ENCODE data around the gene TBC1D24.

TBC1D24 gene

DNA sequence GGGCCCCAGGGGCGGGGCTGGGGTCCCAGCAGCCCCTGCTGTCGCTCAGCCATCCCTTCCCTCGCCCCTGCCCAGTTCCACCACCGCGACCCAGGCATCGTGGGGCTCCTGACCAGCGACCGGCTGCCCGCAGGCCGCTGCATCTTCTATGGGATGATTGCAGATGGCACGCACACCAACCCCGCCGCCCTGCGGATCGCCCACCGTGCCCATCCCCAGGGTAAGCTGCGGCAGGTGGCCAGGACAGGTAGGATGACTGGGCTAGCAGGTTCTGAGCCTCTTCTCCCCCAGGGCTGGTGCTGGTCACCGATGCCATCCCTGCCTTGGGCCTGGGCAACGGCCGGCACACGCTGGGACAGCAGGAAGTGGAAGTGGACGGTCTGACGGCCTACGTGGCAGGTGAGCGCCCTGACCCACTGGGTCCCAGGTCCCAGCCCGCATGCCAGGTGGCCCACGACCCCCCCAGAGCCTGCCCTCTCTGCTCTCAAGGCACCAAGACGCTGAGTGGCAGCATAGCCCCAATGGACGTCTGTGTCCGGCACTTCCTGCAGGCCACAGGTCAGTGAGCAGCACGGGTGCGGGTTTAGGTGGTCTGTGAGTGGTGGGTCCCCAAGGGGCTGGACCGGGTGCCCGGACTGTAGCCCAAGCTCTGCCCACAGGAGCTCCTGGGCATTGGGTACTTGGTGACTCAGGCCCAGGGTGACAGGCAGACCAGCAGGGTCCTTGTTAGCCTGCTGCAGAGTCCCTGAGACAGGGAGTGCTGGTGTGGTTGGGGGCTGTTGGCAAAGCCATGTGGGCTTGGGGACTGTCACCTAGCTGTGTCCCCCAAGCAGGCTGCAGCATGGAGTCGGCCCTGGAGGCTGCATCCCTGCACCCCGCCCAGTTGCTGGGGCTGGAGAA lies 53.5 kb downstream of the TBC1D24 start:
- no peak overlapping the region for H3K4me2 ChIP-seq (ENCODE audit: insufficient read depth, low read length)
- H2AFZ ChIP-seq (ENCODE audit: low read depth, low read length) = no peak overlapping the region
- H3K27me3 ChIP-seq (ENCODE audit: insufficient read depth, low read length, poor library complexity) = no peaks in the 10 kb centered on the region
- no peaks in the 10 kb centered on the region for H3K9me3 ChIP-seq (ENCODE audit: insufficient read depth, low read length, severe bottlenecking)
- H3K79me2 ChIP-seq (ENCODE audit: insufficient read depth, low read length) = peaks cover 4% of the 10 kb centered on the region
- peaks cover 14% of the 10 kb centered on the region for H4K20me1 ChIP-seq (ENCODE audit: insufficient read depth, low read length)
- H3K27ac ChIP-seq (ENCODE audit: low read length) = no peak overlapping the region
- H3K4me1 ChIP-seq (ENCODE audit: insufficient read depth, low read length) = peaks cover 29% of the 10 kb centered on the region
- no peak for DNase-seq
- ATAC-seq (ENCODE audit: insufficient read depth, low read depth) = no peak
- peaks cover 59% of the 10 kb centered on the region for H3K36me3 ChIP-seq (ENCODE audit: insufficient read depth, low read length)
- H3K4me3 ChIP-seq (ENCODE audit: low read depth in 1 of 2, low read length in 2 of 2) = no peak overlapping the region
- TF ChIP-seq, protein P1, sequence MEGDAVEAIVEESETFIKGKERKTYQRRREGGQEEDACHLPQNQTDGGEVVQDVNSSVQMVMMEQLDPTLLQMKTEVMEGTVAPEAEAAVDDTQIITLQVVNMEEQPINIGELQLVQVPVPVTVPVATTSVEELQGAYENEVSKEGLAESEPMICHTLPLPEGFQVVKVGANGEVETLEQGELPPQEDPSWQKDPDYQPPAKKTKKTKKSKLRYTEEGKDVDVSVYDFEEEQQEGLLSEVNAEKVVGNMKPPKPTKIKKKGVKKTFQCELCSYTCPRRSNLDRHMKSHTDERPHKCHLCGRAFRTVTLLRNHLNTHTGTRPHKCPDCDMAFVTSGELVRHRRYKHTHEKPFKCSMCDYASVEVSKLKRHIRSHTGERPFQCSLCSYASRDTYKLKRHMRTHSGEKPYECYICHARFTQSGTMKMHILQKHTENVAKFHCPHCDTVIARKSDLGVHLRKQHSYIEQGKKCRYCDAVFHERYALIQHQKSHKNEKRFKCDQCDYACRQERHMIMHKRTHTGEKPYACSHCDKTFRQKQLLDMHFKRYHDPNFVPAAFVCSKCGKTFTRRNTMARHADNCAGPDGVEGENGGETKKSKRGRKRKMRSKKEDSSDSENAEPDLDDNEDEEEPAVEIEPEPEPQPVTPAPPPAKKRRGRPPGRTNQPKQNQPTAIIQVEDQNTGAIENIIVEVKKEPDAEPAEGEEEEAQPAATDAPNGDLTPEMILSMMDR (IDR thresholded peaks at IDR 0.05; ENCODE audit: borderline replicate concordance, extremely low read depth, low read length, poor library complexity, severe bottlenecking) = no peak
- no peak for TF ChIP-seq EZH2 (IDR thresholded peaks at IDR 0.05; ENCODE audit: borderline replicate concordance, low read depth, low read length, severe bottlenecking)
- H3K9ac ChIP-seq (ENCODE audit: low read depth, low read length) = no peak overlapping the region

DNA sequence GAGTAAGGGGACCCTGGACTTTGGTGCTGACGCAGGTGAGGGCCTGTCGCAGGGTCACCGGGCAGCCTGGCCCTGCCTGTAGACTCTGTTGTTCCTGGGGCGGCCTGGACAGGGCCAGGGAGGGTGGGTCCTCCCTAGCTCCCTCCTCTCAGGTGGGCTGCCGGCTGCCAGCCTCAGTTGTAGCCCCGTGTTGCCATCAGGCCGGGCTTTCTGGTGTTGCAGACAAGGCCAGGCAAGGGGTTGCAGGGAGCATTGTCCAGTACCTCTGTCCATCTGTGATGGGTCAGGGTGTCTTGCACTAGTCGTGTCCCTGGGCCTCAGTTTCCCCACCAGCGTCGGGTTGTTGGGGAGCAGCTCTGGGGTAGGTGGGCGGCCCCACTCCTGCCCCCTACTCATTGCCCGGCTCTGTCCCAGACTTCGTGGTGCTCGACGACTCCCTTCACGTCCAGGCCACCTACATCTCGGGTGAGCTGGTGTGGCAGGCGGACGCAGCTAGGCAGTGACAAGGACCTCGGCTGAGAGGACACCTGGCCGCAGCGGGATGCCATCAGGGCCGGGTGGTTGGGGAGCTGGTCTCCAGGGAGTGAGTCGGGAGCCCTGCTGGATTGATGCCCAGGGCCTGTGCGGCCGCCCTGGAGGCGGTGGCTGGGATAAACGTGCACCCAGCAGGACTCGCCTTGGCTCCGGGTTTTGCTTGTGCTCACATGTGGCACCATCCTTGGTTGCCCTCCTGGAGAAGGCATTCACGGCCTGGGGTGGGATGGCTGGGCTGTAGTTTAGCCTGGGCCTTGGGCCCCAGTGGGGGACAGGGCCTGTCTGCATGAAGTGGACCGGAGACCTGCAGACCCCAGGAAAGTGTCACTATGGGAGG lies 54.4 kb downstream of the TBC1D24 start:
- H2AFZ ChIP-seq (ENCODE audit: low read depth, low read length) = no peak overlapping the region
- H3K9ac ChIP-seq (ENCODE audit: low read depth, low read length) = no peak overlapping the region
- no peak for ATAC-seq (ENCODE audit: insufficient read depth, low read depth)
- H3K4me3 ChIP-seq (ENCODE audit: low read depth in 1 of 2, low read length in 2 of 2) = no peak overlapping the region
- TF ChIP-seq, protein P1 (IDR thresholded peaks at IDR 0.05; ENCODE audit: borderline replicate concordance, extremely low read depth, low read length, poor library complexity, severe bottlenecking) = no peak
- no peak for TF ChIP-seq EZH2 (IDR thresholded peaks at IDR 0.05; ENCODE audit: borderline replicate concordance, low read depth, low read length, severe bottlenecking)
- H3K4me1 ChIP-seq (ENCODE audit: insufficient read depth, low read length) = peaks cover 29% of the 10 kb centered on the region
- DNase-seq = no peak
- no peaks in the 10 kb centered on the region for H3K27me3 ChIP-seq (ENCODE audit: insufficient read depth, low read length, poor library complexity)
- no peak overlapping the region for H3K4me2 ChIP-seq (ENCODE audit: insufficient read depth, low read length)
- no peak overlapping the region for H3K27ac ChIP-seq (ENCODE audit: low read length)
- peaks cover 50% of the 10 kb centered on the region for H3K36me3 ChIP-seq (ENCODE audit: insufficient read depth, low read length)
- H4K20me1 ChIP-seq (ENCODE audit: insufficient read depth, low read length) = peaks cover 9% of the 10 kb centered on the region
- H3K9me3 ChIP-seq (ENCODE audit: insufficient read depth, low read length, severe bottlenecking) = no peaks in the 10 kb centered on the region
- no peaks in the 10 kb centered on the region for H3K79me2 ChIP-seq (ENCODE audit: insufficient read depth, low read length)

DNA sequence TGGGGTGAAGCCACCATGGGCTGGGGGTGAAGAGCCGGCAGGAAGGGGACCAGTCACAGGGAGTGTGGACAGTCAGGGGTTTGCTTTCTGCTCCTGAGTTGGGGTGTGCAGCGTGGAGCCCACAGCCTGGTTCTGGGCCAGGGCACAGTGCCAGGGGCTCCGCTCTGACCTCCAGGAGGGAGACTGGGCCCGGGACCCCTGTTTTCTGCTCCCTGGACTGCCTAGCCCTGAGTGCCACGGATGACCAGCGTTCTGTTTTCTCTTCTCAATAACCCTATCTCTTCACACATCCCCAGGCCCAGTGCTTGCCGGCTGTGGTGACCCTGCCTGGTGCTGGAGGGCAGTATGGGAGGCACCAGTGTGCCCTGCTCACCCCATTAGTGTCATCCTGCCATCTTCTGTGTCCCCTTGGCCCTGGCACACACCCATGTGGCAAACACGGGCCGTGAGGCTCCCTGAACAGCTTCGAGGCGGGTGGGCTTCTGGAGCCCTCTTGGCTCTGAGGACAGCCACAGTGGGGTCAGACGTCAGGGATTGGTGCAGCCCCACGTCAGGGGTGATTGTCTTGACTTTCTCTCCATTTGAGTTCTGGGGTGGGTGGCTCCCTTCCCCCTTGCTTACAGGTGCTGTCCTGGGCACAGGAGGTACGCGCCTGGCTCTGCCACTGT lies 55.2 kb downstream of the TBC1D24 start:
- Histone ChIP-seq H3K27me3 (ENCODE audit: insufficient read depth, low read length, poor library complexity) (no peaks in the 10 kb centered on the region), H3K79me2 (ENCODE audit: insufficient read depth, low read length) (no peaks in the 10 kb centered on the region), H3K27ac (ENCODE audit: low read length) (no peak overlapping the region), H3K9ac (ENCODE audit: low read depth, low read length) (no peak overlapping the region), H3K4me2 (ENCODE audit: insufficient read depth, low read length) (no peak overlapping the region), H3K36me3 (ENCODE audit: insufficient read depth, low read length) (peaks cover 43% of the 10 kb centered on the region), H4K20me1 (ENCODE audit: insufficient read depth, low read length) (peaks cover 9% of the 10 kb centered on the region), H2AFZ (ENCODE audit: low read depth, low read length) (no peak overlapping the region), H3K4me3 (ENCODE audit: low read depth in 1 of 2, low read length in 2 of 2) (no peak overlapping the region), H3K9me3 (ENCODE audit: insufficient read depth, low read length, severe bottlenecking) (no peaks in the 10 kb centered on the region), H3K4me1 (ENCODE audit: insufficient read depth, low read length) (peaks cover 29% of the 10 kb centered on the region)
- DNase-seq = no peak
- TF ChIP-seq, protein P1 (IDR thresholded peaks at IDR 0.05; ENCODE audit: borderline replicate concordance, extremely low read depth, low read length, poor library complexity, severe bottlenecking) = no peak
- no peak for TF ChIP-seq EZH2 (IDR thresholded peaks at IDR 0.05; ENCODE audit: borderline replicate concordance, low read depth, low read length, severe bottlenecking)
- ATAC-seq (ENCODE audit: insufficient read depth, low read depth) = no peak

Data from DND-41 (cell line).